ENCODE measurements around the gene UST.
"Not testable (repeated sequence)": the region's sequence is repeated elsewhere in the genome, so short reads cannot be mapped to it uniquely, and the experiment has no call there.

UST gene

DNA sequence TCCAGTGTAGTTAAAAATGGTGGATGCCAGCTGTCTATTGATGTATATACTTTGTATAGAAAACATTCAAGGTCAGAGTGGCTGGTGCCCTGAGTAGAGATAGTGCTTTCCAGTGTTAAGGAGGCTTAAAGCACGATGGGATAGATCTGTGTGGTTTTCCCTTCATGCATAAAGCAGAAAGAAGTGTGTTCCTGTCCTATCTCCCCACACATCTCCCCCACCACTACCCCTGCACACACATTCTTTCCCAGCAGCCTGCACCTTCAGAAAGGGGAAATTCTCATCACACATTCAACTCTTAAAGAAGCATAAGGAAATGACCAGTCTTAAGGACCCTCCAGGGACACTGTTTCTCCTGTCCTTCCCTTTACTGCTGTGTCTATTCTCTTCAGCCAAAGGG is 349.0 kb downstream of the UST start:
- H3K4me3 ChIP-seq (ENCODE audit: low read depth, low read length): no peak overlapping the region
- DNase-seq (ENCODE audit: low read depth): no peak
- TF ChIP-seq, protein P1, sequence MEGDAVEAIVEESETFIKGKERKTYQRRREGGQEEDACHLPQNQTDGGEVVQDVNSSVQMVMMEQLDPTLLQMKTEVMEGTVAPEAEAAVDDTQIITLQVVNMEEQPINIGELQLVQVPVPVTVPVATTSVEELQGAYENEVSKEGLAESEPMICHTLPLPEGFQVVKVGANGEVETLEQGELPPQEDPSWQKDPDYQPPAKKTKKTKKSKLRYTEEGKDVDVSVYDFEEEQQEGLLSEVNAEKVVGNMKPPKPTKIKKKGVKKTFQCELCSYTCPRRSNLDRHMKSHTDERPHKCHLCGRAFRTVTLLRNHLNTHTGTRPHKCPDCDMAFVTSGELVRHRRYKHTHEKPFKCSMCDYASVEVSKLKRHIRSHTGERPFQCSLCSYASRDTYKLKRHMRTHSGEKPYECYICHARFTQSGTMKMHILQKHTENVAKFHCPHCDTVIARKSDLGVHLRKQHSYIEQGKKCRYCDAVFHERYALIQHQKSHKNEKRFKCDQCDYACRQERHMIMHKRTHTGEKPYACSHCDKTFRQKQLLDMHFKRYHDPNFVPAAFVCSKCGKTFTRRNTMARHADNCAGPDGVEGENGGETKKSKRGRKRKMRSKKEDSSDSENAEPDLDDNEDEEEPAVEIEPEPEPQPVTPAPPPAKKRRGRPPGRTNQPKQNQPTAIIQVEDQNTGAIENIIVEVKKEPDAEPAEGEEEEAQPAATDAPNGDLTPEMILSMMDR (conservative IDR thresholded peaks at IDR 0.05; ENCODE audit: low read depth, low read length): no peak

DNA sequence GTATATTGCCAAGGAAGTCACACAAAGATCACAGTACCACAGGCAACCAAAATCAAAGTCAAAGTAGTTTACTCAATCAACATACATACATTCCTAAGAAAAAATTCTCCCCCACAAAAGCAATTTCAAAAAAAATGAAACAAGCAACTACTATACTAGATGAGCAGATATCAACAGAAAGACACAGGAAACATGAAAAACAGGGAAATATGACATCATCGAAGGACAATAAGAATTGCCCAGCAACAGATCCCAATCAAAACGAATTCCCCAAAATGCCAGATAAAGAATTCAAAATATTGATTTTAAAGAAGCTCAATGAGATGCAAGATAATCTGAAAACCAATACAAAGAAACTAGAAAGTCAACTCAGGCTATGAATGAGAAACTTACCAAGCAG is 351.0 kb downstream of the UST start:
- TF ChIP-seq, protein P1 (conservative IDR thresholded peaks at IDR 0.05; ENCODE audit: low read depth, low read length): no peak
- H3K4me3 ChIP-seq (ENCODE audit: low read depth, low read length): no peak overlapping the region
- DNase-seq (ENCODE audit: low read depth): no peak

DNA sequence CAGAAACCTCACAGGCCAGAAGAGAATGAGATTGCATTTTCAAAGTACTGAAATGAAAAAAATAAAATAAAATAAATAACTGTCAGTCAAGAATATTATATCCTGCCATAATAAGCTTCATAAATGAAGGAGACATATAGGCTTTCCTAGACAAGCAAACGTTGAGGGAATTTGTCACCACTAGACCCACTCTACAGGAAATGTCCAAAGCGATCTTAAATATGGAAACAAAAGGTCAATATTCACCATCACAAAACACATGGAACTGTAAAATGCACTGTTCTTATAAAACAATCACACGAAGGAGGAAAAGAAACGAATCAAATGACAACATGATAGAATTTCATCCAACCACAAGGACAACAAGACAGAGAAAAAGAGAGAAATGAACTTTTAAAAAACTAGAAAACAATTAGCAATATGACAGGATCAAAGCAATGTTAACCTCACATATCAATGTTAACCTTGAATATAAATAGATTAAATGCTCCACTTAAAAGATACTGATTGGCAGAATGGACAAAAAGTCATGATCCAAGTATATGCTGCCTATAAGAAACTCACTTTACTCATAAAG is 352.0 kb downstream of the UST start:
- TF ChIP-seq, protein P1 (conservative IDR thresholded peaks at IDR 0.05; ENCODE audit: low read depth, low read length): no peak
- H3K4me3 ChIP-seq (ENCODE audit: low read depth, low read length): no peak overlapping the region
- no peak for DNase-seq (ENCODE audit: low read depth)

DNA sequence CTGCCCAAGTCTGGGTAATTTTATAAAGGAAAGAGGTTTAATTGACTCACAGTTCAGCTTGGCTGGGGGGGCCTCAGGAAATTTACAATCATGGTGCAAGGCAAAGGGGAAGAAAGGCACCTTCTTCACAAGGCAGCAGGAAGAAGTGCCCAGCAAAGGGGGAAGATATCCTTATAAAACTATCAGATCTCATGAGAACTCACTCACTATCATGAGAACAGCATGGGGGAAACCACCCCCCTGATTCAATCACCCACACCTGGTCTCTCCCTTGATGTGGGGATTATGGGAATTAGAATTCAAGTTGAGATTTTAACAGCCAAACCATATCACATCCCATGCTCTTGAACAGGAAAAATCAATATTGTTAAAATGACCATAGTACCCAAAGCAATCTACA is 355.5 kb downstream of the UST start:
- TF ChIP-seq, protein P1 (conservative IDR thresholded peaks at IDR 0.05; ENCODE audit: low read depth, low read length): no peak

DNA sequence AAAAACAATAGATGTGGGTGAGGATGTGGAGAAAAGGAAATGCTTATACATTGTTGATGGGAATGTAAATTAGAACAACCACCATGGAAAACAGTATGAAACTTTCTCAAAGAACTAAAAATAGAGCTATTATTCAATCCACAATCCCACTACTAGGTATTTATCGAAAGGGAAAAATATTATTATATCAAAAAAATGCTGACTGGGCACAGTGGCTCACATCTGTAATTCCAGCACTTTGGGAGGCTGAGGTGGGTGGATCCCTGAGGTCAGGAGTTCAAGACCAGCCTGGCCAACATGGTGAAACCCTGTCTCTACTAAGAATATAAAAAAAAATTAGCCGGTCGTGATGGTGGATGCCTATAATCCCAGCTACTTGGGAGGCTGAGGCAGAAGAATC is 357.1 kb downstream of the UST start:
- H3K4me3 ChIP-seq (ENCODE audit: low read depth, low read length); DNase-seq (ENCODE audit: low read depth): not testable (repeated sequence)

More for the DNA sequence above, 355.5 kb downstream of the UST start:
- DNase-seq (ENCODE audit: low read depth): no peak
- no peak overlapping the region for H3K4me3 ChIP-seq (ENCODE audit: low read depth, low read length)

DNA sequence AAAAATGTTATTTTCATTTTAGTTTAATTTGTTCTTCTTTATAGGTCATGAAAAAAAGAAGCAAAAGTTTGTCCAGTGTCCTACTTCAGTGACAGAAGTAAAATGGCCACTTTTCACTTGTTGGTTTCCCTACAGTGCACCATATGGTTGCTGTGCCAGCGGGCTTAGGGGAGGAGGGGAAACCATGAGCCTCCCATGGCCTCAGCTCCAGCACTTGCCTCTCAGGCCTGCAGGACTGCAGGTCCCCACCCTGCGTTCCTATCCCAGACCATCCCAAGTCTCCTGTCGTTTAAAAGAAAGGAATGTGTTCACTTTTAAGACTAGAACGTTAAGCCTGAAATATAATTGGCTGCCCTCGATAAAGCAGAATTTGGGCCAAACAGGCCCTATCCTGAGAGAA is 360.7 kb downstream of the UST start:
- TF ChIP-seq, protein P1 (conservative IDR thresholded peaks at IDR 0.05; ENCODE audit: low read depth, low read length): no peak
- H3K4me3 ChIP-seq (ENCODE audit: low read depth, low read length): no peak overlapping the region
- DNase-seq (ENCODE audit: low read depth): no peak

DNA sequence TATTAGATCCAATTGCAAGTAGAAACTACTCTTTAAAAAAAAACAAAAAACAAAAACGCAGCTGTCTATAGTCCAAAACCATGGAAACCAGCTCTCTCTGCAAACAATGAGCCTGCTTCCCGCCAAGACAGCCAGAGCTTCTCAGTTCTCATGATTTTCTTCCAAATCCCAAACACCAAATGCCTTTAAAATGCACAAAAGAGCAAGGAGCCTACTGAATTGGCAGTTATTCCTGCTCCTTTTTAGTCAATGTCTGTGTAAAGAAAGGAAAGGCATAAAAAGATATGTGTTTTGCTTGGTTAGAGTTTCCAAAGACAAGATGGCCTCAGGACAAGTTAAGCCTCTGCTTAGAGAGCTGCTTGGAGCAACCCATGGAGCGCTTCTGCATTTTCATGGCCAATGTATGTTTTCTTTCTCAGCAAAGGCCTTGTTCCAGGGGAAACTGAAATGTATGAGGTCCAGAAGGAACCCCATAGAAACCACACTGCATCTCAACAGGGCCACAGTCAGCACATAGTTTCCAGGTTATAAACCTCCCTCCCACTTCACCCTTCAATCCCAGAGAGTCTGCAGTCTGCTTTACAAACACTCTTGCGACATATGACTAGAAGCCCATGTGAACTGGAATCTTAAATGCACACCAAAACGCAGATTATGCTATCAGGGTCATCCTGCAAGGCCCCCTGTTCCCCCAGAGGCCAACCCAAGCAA is 361.4 kb downstream of the UST start:
- TF ChIP-seq, protein P1 (conservative IDR thresholded peaks at IDR 0.05; ENCODE audit: low read depth, low read length): no peak
- no peak overlapping the region for H3K4me3 ChIP-seq (ENCODE audit: low read depth, low read length)
- DNase-seq (ENCODE audit: low read depth): peak; percentile 49
